Stimulated activated CD8-positive, alpha-beta memory T cell treated with anti-CD3 and anti-CD28 coated beads, Interleukin-4, amount 100 ng/mL, for 48 hours (primary cell): Measurements from ENCODE around the gene GOLGB1.

Experiments
- DNase-seq: peaks from one replicate; pipeline ENCODE4 v3.0.0-alpha.2; 2020

GOLGB1 gene

DNA sequence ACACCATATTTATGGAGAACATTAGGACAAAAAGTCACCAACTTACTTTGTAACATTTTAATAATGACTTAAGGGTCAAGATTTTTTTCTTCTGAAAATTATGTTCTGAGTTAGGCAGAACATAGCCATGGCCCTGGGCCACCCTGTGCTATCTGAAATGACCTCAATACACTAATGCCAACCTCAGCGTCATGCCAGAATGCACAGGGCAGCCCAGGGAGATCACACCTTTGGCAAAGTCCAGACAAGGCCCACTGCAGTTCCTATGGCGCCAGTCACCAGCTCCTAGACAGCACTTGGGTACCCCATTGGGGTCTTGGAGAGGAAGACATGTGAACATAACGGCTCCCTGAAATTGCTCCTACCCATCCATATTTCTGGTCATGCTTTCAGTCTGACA, 121.9 kb downstream of the GOLGB1 start:
- no peak for DNase-seq

- no peak for DNase-seq
Measured at GRCh38 chr3:121627211-121627610, 122.3 kb downstream of the GOLGB1 start.

DNA sequence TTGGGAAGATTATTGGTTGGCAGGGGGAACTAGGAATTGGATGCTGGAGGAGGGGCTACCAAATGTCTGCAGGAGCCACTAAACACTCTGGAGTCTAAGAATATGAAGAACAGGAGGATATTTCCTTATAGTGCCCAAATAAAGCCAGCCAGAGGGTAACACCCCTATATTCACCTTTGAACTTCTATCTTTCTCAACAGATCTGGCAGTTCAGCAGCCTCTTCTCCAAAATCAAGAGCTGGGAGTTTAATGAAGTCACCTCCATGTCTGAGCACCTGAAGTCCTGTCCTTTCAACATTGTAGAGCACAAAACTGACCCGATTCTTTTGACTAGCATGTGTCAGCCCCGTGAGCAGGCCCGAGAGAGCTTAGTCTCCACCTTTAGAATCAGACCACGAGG, 123.0 kb downstream of the GOLGB1 start:
- no peak for DNase-seq

GRCh38 chr3:121624147-121624899, 125.2 kb downstream of the GOLGB1 start:
- no peak for DNase-seq

GRCh38 chr3:121621491-121621890, 128.1 kb downstream of the GOLGB1 start:
- DNase-seq: no peak

- no peak for DNase-seq
Measured at GRCh38 chr3:121619691-121620090, 129.8 kb downstream of the GOLGB1 start.
